Activated CD4-positive, CD25-positive, alpha-beta regulatory T cell treated with anti-CD3 and anti-CD28 coated beads, Interleukin-2, amount 50 U/mL, for 16 hours (primary cell): ENCODE data around the gene GSTM1.

Experiments
- DNase-seq: peaks from one replicate; pipeline ENCODE4 v3.0.0-alpha.2; 2020; ENCODE audit warnings: low read depth, low spot score

Gene GSTM1

DNA sequence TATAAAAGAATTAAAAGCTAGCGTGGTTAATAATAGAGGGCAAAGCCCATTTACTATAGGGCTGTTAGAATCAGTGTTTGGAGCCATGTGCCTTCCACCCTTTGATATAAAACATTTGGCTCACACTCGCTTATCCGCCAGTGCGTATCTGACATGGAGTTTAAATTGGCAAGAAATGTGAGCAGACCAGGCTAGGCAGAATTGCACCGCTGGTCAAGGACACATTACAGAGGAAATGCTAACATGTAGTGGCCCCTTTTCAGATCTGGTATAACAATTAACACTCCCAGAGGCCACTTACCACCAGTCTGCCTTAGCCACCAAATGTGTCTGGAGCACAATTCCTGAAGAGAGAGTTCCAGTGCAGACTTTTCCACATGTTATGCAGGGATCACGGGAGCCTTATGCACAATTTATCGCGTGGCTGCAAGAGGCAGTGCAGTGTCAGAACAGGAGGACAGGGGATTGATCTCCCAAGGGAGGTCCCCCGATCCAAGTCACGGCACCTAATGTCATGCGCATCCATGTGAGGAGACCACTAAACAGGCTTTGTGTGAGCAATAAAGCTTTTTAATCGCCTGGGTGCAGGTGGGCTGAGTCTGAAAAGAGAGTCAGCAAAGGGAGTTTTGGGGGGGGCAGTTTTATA lies 39.2 kb downstream of the GSTM1 start:
- no peak for DNase-seq

- DNase-seq = no peak
These were observed 41.3 kb downstream of the GSTM1 start for GRCh38 chr1:109728870-109729269.

GRCh38 chr1:109730666-109731065 lies 43.0 kb downstream of the GSTM1 start:
- no peak for DNase-seq

DNA sequence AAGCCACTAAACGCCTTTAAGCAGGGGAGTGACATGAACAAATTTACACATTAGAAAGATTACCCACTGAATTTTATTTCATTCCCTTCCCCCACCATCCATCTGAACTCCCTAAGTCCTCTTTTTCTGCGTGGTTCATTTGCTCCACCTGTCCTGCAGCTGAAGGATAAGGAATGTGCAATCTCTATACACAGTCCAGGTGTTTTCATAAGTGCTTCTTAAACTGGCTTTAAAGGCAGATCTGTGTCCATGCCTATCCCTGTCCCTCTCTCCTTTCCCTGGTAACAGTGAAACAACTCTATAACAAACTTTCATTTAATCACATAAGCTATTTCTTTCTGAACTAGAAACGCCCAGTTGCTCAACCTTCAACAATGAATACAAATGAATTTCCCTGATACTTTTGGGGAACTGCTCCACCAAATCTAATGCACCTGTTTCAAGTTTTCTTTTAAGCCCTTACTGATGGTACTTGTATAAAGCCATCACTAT lies 44.8 kb downstream of the GSTM1 start:
- DNase-seq = no peak

GRCh38 chr1:109733236-109733870 lies 45.7 kb downstream of the GSTM1 start:
- DNase-seq = no peak

- peak; percentile 56 for DNase-seq
These were observed 52.4 kb downstream of the GSTM1 start for GRCh38 chr1:109739738-109740614.

GRCh38 chr1:109740615-109741373 lies 53.2 kb downstream of the GSTM1 start, which contains the start of gene GSTM3:
TSS of gene GSTM3 (minus strand) at chr1:109741038. CDS start at chr1:109740287, 751 bp downstream.
- DNase-seq = no peak
